Esophagus squamous epithelium (tissue), 4 donors: ENCODE measurements around the gene DNAJC15.

Experiments
- POLR2A ChIP-seq, 4 donors: fragments of 450-650 bp; IDR thresholded peaks; one replicate each; pipeline ENCODE4 v1.6.1; 2017; ENCODE audit warnings: antibody characterized with exemption in 4 of 4, mild to moderate bottlenecking in 4 of 4, moderate library complexity in 3 of 4
- TF ChIP-seq, protein P1 (sequence below), 6 experiments: fragments of 450-650 bp in 4 of 6; fragments of 200-600 bp in 2 of 6; sonication (generic) in 2 of 6; IDR thresholded peaks; one replicate each; pipeline ENCODE4 v1.5.1; 2016 to 2019; ENCODE audit warnings: antibody characterized with exemption in 6 of 6, mild to moderate bottlenecking in 4 of 6, moderate library complexity in 4 of 6

DNA sequence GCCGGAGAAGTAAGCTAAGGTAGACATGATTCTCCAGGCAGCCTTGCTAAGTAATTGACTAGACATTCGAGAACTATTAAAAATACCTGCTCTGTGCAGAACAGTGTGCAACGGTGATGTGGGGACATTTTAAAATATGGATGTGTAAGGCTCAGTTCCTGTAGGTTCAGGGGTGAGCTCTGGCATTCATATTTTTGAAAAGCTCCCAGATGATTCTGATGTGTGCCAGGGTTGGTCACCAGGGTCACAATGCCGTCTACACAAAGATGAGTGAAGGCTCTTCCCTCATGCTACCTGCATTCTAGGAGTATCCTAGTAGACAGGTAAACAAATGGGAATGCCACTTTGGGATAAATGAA, 30.6 kb upstream of the DNAJC15 start:
- TF ChIP-seq POLR2A (IDR thresholded peaks at IDR 0.05) = no peak
- TF ChIP-seq, protein P1, sequence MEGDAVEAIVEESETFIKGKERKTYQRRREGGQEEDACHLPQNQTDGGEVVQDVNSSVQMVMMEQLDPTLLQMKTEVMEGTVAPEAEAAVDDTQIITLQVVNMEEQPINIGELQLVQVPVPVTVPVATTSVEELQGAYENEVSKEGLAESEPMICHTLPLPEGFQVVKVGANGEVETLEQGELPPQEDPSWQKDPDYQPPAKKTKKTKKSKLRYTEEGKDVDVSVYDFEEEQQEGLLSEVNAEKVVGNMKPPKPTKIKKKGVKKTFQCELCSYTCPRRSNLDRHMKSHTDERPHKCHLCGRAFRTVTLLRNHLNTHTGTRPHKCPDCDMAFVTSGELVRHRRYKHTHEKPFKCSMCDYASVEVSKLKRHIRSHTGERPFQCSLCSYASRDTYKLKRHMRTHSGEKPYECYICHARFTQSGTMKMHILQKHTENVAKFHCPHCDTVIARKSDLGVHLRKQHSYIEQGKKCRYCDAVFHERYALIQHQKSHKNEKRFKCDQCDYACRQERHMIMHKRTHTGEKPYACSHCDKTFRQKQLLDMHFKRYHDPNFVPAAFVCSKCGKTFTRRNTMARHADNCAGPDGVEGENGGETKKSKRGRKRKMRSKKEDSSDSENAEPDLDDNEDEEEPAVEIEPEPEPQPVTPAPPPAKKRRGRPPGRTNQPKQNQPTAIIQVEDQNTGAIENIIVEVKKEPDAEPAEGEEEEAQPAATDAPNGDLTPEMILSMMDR (IDR thresholded peaks at IDR 0.05) = no peak
